Kidney (tissue), 14 donors: ENCODE measurements around the gene PPP4R2. TPM values are rescaled to one million over a fixed set of nuclear protein-coding genes. Genes with fewer than 3 reads are reported as not detected.

ENCODE experiments used
- DNase-seq, 5 donors: peaks; one replicate each; pipeline ENCODE4 v3.0.0-alpha.2; 2013 to 2020
- FAIRE-seq: peaks from 2 replicates; lab custom pipeline; 2012; peaks lifted over from hg19 to GRCh38; lab: Jason Lieb, UNC
- H3K27ac ChIP-seq, 2 donors: one replicate each; pipeline ENCODE4 v1.7.0; 2013; ENCODE audit warnings: low read depth in 2 of 2, low read length in 2 of 2, inconsistent platforms in 1 of 2
- H3K27me3 ChIP-seq: one replicate; pipeline ENCODE4 v1.7.1; 2013; ENCODE audit warnings: low read length, inconsistent platforms; ENCODE audit not compliant: control insufficient read depth, insufficient read depth
- H3K36me3 ChIP-seq, 3 donors: one replicate each; pipeline versions ENCODE4 v1.7.0 to v1.7.1; 2013; ENCODE audit warnings: low read length in 3 of 3, control low read depth in 1 of 3, inconsistent platforms in 1 of 3; ENCODE audit not compliant: insufficient read depth in 3 of 3, control insufficient read depth in 2 of 3
- H3K4me1 ChIP-seq, 3 donors: one replicate each; pipeline versions ENCODE4 v1.7.0 to v1.7.1; 2013; ENCODE audit warnings: low read length in 3 of 3, inconsistent platforms in 1 of 3, low read depth in 1 of 3; ENCODE audit not compliant: control insufficient read depth in 2 of 3, insufficient read depth in 2 of 3
- H3K4me3 ChIP-seq, 3 donors: one replicate each; pipeline versions ENCODE4 v1.7.0 to v1.8.1; 2013; ENCODE audit warnings: low read length in 3 of 3, control low read depth in 1 of 3, inconsistent platforms in 1 of 3
- H3K9ac ChIP-seq, 3 donors: one replicate each; pipeline versions ENCODE4 v1.7.0 to v1.7.1; 2013; ENCODE audit warnings: low read length in 3 of 3, control low read depth in 1 of 3, inconsistent platforms in 1 of 3
- H3K9me3 ChIP-seq, 3 donors: one replicate each; pipeline versions ENCODE4 v1.7.0 to v1.7.1; 2013; ENCODE audit warnings: low read length in 3 of 3, control low read depth in 1 of 3, inconsistent platforms in 1 of 3; ENCODE audit not compliant: control insufficient read depth in 2 of 3, insufficient read depth in 1 of 3
- CTCF ChIP-seq: IDR thresholded peaks from 3 replicates; pipeline ENCODE4 v1.5.1; 2012; ENCODE audit warnings: mild to moderate bottlenecking, moderate library complexity, borderline replicate concordance; ENCODE audit not compliant: insufficient read depth; ENCODE audit errors: extremely low read depth
- intact Hi-C: fragments of 100-400 bp; cut with DNase I; formaldehyde crosslinking; loops from one replicate; pipeline ENCODE4 v1.11.1; 2022
- polyA plus RNA-seq: library from polyadenylated mRNA; stranded (reverse); fragments of 350-450 nt; fragmentation: Illumina TruSeq; extraction: RNeasy Lipid Tissue Mini Kit (QIAGEN cat#74804); gene quantifications from one replicate; pipeline ENCODE4 v1.2.3, GENCODE V29; 2014; ENCODE audit warnings: low read depth, low replicate concordance; ENCODE audit not compliant: insufficient read depth
- total RNA-seq: library from RNA; stranded (reverse); fragmentation: NEBNext Ultra II Directional; extraction: Animal tissue kit (Norgen Biotek cat#: 25700); gene quantifications from one replicate; pipeline ENCODE4 v1.2.1, GENCODE V29; 2021
- donor health status: control.
- donor health status: control.
- donor health status: control.
- donor health status: control.
- donor health status: control.
- donor health status: DM: yes; HTN: yes; CAD: no.
- donor health status: Normal renal cell carcinoma (clear cell type).

PPP4R2 gene
- total and polyA plus RNA-seq, 2 donors from 2014 or later = 14.5 to 72.0 TPM

GRCh38 chr3:72985576-72985975 is 11.0 kb upstream of the PPP4R2 start:
- Histone ChIP-seq H3K9ac (no peak overlapping the region), H3K4me3 (no peak overlapping the region), H3K9me3 (peaks cover 0 to 7% (median 0%) of the 10 kb centered on the region in 3 donors), H3K27me3 (no peaks in the 10 kb centered on the region), H3K27ac (no peak overlapping the region), H3K36me3 (no peaks in the 10 kb centered on the region), H3K4me1 (no peaks in the 10 kb centered on the region)
- no peak for FAIRE-seq
- intact Hi-C loops = no loop called here
- DNase-seq = no peak
- no peak for TF ChIP-seq CTCF

GRCh38 chr3:72990701-72991395 is 5.8 kb upstream of the PPP4R2 start:
- no peak for FAIRE-seq
- no peak overlapping the region for H3K9ac ChIP-seq
- intact Hi-C loops = no loop called here
- no peaks in the 10 kb centered on the region for H3K27me3 ChIP-seq
- H3K4me3 ChIP-seq = no peak overlapping the region
- no peak for TF ChIP-seq CTCF
- H3K27ac ChIP-seq = no peak overlapping the region
- DNase-seq = no peak
- H3K36me3 ChIP-seq = no peaks in the 10 kb centered on the region
- no peaks in the 10 kb centered on the region for H3K4me1 ChIP-seq
- peaks cover 0 to 1% (median 0%) of the 10 kb centered on the region in 3 donors for H3K9me3 ChIP-seq

GRCh38 chr3:72991522-72991921 is 5.1 kb upstream of the PPP4R2 start:
- no peak for TF ChIP-seq CTCF
- FAIRE-seq (no peak), DNase-seq (no peak)
- H3K4me1 ChIP-seq = peaks cover 0 to 3% (median 0%) of the 10 kb centered on the region in 3 donors
- H3K36me3 ChIP-seq = no peaks in the 10 kb centered on the region
- no peak overlapping the region for H3K9ac ChIP-seq
- intact Hi-C loops = no loop called here
- no peaks in the 10 kb centered on the region for H3K27me3 ChIP-seq
- no peaks in the 10 kb centered on the region for H3K9me3 ChIP-seq
- H3K4me3 ChIP-seq = no peak overlapping the region
- no peak overlapping the region for H3K27ac ChIP-seq
